HG02981 (cell line): ENCODE results near the gene ANK2.

Source experiments
- ATAC-seq: cut with Tn5 transposase; IDR thresholded peaks from one replicate; pipeline ENCODE4 v1.9.1; 2021; ENCODE audit warnings: mild to moderate bottlenecking, moderate library complexity; ENCODE audit not compliant: unreplicated experiment

ANK2 gene

GRCh38 chr4:113383111-113383785 lies 333.8 kb downstream of the ANK2 start:
- no peak for ATAC-seq

GRCh38 chr4:113384600-113384999 lies 335.1 kb downstream of the ANK2 start:
- ATAC-seq = no peak

GRCh38 chr4:113385281-113385899 lies 335.9 kb downstream of the ANK2 start:
- no peak for ATAC-seq

GRCh38 chr4:113389160-113389559 lies 339.7 kb downstream of the ANK2 start:
- no peak for ATAC-seq

GRCh38 chr4:113390850-113391249 lies 341.4 kb downstream of the ANK2 start:
- no peak for ATAC-seq

- no peak for ATAC-seq
These were observed 344.8 kb downstream of the ANK2 start for GRCh38 chr4:113394108-113394729.

DNA sequence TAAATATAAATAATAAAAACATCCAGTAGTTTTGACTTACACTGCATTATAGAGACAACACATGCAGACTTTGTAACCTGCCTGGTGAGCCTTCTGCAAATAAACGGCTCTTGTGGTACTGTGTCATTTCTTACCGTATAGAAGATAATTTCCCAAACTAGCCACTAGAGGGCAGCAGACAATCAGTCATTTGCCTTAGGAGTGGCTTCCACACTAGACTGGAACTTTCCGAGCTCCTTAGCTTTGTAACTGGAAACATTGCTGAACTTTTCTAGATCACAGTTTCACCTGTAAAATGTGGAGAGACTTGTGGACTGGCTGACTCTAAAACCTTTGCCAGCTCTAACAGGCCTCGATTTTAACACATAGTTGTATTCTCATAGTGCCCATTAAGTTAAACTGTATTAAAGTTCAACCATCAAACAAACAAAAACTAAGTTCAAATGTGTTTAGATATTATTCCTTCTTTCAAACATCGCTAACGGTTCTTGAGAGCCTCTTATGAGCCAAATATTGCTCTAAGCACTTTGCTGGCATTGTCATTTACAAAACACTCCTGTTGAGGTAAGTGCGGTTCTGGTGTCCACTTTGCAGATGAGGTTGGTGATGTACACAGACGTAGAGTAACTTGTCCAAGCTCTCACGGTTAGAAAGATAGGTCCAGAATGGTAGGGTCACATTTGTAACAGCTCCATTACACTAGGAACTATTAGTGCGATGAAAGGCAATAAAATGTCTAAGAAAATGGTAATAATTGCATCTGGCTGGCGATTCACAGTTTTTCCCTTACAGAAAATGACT lies 345.5 kb downstream of the ANK2 start:
- peak; percentile 95 for ATAC-seq

- ATAC-seq = no peak
These were observed 347.8 kb downstream of the ANK2 start for GRCh38 chr4:113397114-113397701.

GRCh38 chr4:113398441-113399143 lies 349.1 kb downstream of the ANK2 start:
- ATAC-seq = no peak

DNA sequence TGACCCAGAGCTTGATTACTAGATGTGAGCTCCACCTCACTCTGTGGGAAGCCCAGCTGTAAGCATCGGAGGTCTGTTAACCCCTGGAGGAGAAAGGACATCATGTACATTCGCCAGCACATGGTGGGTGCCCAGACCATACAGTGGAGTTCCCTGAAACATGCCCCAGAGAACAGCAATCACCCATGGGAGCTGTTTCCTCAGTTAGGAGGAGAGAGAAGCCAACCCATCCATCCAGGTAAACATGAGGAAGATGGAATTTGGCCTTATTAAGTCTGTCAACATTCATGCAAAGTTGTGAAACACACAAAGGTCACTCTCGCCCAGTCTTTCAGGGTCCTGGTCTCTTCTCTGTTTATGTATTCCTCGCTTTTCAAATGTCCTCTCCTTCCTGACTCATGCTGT lies 354.7 kb downstream of the ANK2 start:
- ATAC-seq = no peak

DNA sequence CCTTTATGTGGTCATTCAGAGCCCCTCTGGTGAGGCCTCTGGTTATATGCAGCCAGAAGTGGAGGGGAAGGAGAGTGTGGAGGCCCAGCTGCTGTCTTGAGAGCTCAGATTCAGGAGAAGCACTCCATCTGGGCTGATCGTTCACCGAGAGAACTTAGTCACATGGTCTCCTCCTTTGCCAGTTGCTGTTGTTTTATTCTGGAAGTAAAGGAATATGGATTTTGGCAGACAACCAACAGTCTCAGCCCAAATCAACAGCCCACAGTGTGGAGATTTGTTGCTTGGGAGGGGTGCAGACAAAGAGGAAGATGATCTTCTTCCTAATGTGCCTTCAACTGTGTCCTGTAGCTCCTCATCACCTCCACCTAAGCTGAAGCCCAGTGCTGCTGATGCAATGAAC lies 355.4 kb downstream of the ANK2 start:
- ATAC-seq = no peak

- ATAC-seq = no peak
These were observed 356.6 kb downstream of the ANK2 start for GRCh38 chr4:113405874-113406722.

DNA sequence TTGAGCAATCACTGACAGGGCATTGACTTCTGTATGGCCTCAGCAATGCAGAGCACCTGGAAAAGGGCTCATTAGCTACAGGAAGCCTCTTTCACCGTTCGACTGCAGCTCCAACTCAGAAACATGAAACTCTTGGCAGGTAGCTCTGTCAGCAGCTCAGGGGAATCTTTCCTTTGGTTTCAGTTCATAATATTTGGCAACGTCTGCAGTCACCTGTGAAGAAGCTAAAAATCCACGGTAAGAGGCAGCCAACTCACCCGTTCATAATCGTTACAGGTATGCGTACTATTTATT lies 357.2 kb downstream of the ANK2 start:
- ATAC-seq = no peak

- ATAC-seq = no peak
These were observed 358.0 kb downstream of the ANK2 start for GRCh38 chr4:113407409-113407808.

DNA sequence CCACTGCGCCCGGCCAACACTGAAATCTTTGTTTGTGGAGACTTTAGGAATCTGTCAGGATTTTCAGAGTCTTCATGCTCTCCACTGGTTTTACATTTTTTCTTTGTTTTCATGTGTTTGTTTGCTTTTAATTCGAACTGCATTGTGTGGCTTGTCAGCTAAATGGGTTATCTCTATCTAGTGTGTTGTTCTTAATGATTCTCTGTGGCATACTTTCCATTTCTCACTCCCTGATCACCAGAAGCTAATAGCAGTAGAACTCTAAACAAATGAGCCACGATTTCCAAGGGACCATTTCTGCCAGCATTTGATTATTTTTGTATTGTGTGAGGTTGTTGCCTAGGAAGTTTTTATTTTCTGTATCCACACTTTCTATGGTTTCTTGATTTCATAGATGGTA lies 359.7 kb downstream of the ANK2 start:
- no peak for ATAC-seq

- no peak for ATAC-seq
These were observed 361.2 kb downstream of the ANK2 start for GRCh38 chr4:113410686-113411085.

- ATAC-seq = no peak
These were observed 362.1 kb downstream of the ANK2 start for GRCh38 chr4:113411496-113411938.

DNA sequence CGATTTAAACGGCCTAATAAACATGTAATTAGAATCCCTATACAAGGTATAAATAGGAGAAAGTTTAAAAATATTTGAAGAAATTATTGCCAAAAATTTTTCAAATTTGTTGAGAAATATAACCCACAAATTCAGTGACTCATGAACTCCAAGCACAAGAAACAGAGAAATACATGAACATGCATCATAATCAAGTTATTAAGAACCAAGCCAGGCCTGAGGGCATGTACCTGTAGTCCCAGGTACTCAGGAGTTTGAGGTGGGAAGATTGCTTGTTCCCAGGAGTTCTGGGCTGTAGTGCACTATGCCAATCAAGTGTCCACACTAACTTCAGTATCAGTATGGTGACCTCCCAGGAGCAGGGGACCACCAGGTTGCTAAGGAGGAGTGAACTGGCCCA lies 370.2 kb downstream of the ANK2 start:
- no peak for ATAC-seq

- no peak for ATAC-seq
These were observed 371.5 kb downstream of the ANK2 start for GRCh38 chr4:113420938-113421337.

GRCh38 chr4:113423631-113424030 lies 374.2 kb downstream of the ANK2 start:
- ATAC-seq = no peak
